Measurements from ENCODE around the gene BLOC1S4. TPM values are rescaled to one million over a fixed set of nuclear protein-coding genes. Genes with fewer than 3 reads are reported as not detected.
"Not testable (repeated sequence)": the region's sequence is repeated elsewhere in the genome, so short reads cannot be mapped to it uniquely, and the experiment has no call there.

Gene BLOC1S4
- polyA plus RNA-seq (ENCODE audit: insufficient read depth in 1 of 5, insufficient read length in 5 of 5, low replicate concordance in 1 of 5), result 10 to 100 TPM in 3 of 5 donors, 1 to 10 TPM in 2; 8.0 to 13.3 (median 10.8) TPM
- long read RNA-seq, donor 1, transcript BLOC1S4-201 (1 exons, 1,617 nt), result major isoform, 33 of 33 reads
- long read RNA-seq, donor 1, partial matches to known transcripts, result 0 of 33 reads
- long read RNA-seq, donor 1, other reads (novel, unspliced or antisense), result 0 of 33 reads
- long read RNA-seq, donor 2, transcript BLOC1S4-201 (1 exons, 1,617 nt), result major isoform, 12 of 12 reads
- long read RNA-seq, donor 2, partial matches to known transcripts, result 0 of 12 reads
- long read RNA-seq, donor 2, other reads (novel, unspliced or antisense), result 0 of 12 reads
- long read RNA-seq, donor 3, transcript BLOC1S4-201 (1 exons, 1,617 nt), result major isoform, 23 of 23 reads
- long read RNA-seq, donor 3, partial matches to known transcripts, result 0 of 23 reads
- long read RNA-seq, donor 3, other reads (novel, unspliced or antisense), result 0 of 23 reads
- long read RNA-seq, donor 4, transcript BLOC1S4-201 (1 exons, 1,617 nt), result major isoform, 24 of 24 reads
- long read RNA-seq, donor 4, partial matches to known transcripts, result 0 of 24 reads
- long read RNA-seq, donor 4, other reads (novel, unspliced or antisense), result 0 of 24 reads
- long read RNA-seq, donor 5, transcript BLOC1S4-201 (1 exons, 1,617 nt), result major isoform, 36 of 36 reads
- long read RNA-seq, donor 5, partial matches to known transcripts, result 0 of 36 reads
- long read RNA-seq, donor 5, other reads (novel, unspliced or antisense), result 0 of 36 reads
- long read RNA-seq, donor 6, transcript BLOC1S4-201 (1 exons, 1,617 nt), result major isoform, 31 of 31 reads
- long read RNA-seq, donor 6, partial matches to known transcripts, result 0 of 31 reads
- long read RNA-seq, donor 6, other reads (novel, unspliced or antisense), result 0 of 31 reads
- long read RNA-seq, donor 7, transcript BLOC1S4-201 (1 exons, 1,617 nt), result major isoform, 33 of 33 reads
- long read RNA-seq, donor 7, partial matches to known transcripts, result 0 of 33 reads
- long read RNA-seq, donor 7, other reads (novel, unspliced or antisense), result 0 of 33 reads
- long read RNA-seq, donor 8, transcript BLOC1S4-201 (1 exons, 1,617 nt), result major isoform, 10 of 10 reads
- long read RNA-seq, donor 8, partial matches to known transcripts, result 0 of 10 reads
- long read RNA-seq, donor 8, other reads (novel, unspliced or antisense), result 0 of 10 reads

GRCh38 chr4:6716018-6716911 is at the start of gene BLOC1S4:
Gene BLOC1S4 (plus strand): TSS chr4:6716174. CDS start chr4:6716210, 36 bp downstream.
- DNase-seq, result peak; percentile 94

GRCh38 chr4:6668391-6668790 is 47.6 kb upstream of the BLOC1S4 start:
- DNase-seq, result no peak

GRCh38 chr4:6671648-6672047 is 44.3 kb upstream of the BLOC1S4 start:
- no peak for DNase-seq

- DNase-seq, result no peak
Measured at GRCh38 chr4:6672131-6672530, 43.8 kb upstream of the BLOC1S4 start.

GRCh38 chr4:6672541-6673190 is 43.3 kb upstream of the BLOC1S4 start:
- not testable (repeated sequence) for DNase-seq

GRCh38 chr4:6673191-6673659 is 42.7 kb upstream of the BLOC1S4 start:
- DNase-seq, result not testable (repeated sequence)

GRCh38 chr4:6673660-6674499 is 42.1 kb upstream of the BLOC1S4 start:
- DNase-seq, result peak; percentile 93 to 94

GRCh38 chr4:6674500-6675149 is 41.3 kb upstream of the BLOC1S4 start:
- no peak for DNase-seq

GRCh38 chr4:6676722-6677558 is 39.0 kb upstream of the BLOC1S4 start:
- no peak for DNase-seq

GRCh38 chr4:6680372-6681034 is 35.5 kb upstream of the BLOC1S4 start:
- DNase-seq, result no peak

GRCh38 chr4:6681191-6681590 is 34.8 kb upstream of the BLOC1S4 start:
- DNase-seq, result no peak

- no peak for DNase-seq
Measured at GRCh38 chr4:6682862-6683590, 32.9 kb upstream of the BLOC1S4 start.

GRCh38 chr4:6684656-6685055 is 31.3 kb upstream of the BLOC1S4 start:
- no peak for DNase-seq

GRCh38 chr4:6686104-6686787 is 29.7 kb upstream of the BLOC1S4 start:
- DNase-seq, result no peak

- no peak for DNase-seq
Measured at GRCh38 chr4:6687947-6688878, 27.8 kb upstream of the BLOC1S4 start.

Measured in right lung (tissue), 10 donors.